HG02840 (cell line): ENCODE results near the gene TSPAN14.

ENCODE experiments used
- ATAC-seq: cut with Tn5 transposase; IDR thresholded peaks from one replicate; pipeline ENCODE4 v1.9.1; 2021; ENCODE audit warnings: mild to moderate bottlenecking, moderate library complexity, moderate number of reproducible peaks; ENCODE audit not compliant: unreplicated experiment, low FRiP score

The TSPAN14 gene

GRCh38 chr10:80569131-80569895, 115.2 kb downstream of the TSPAN14 start:
- no peak for ATAC-seq

GRCh38 chr10:80571352-80571751, 117.2 kb downstream of the TSPAN14 start:
- ATAC-seq: no peak

- no peak for ATAC-seq
Observed at GRCh38 chr10:80579181-80579763, 125.2 kb downstream of the TSPAN14 start.

- ATAC-seq: no peak
Observed at GRCh38 chr10:80579849-80580637, 125.9 kb downstream of the TSPAN14 start.

GRCh38 chr10:80580638-80581468, 126.7 kb downstream of the TSPAN14 start:
- no peak for ATAC-seq

GRCh38 chr10:80581469-80581835, 127.3 kb downstream of the TSPAN14 start:
- no peak for ATAC-seq

GRCh38 chr10:80582286-80582960, 128.3 kb downstream of the TSPAN14 start:
- ATAC-seq: no peak
